CD4-positive, alpha-beta T cell treated with Interferon gamma for 1 hour (primary cell): ENCODE data around the gene NUCB1.
"Not testable (repeated sequence)": the region's sequence is repeated elsewhere in the genome, so short reads cannot be mapped to it uniquely, and the experiment has no call there.

ENCODE experiments used
- DNase-seq: peaks from one replicate; pipeline ENCODE4 v3.0.0-alpha.2; 2020

The NUCB1 gene

GRCh38 chr19:48874303-48875135 is 25.6 kb upstream of the NUCB1 start:
- DNase-seq: peak; percentile 59

GRCh38 chr19:48876043-48876981 is 23.8 kb upstream of the NUCB1 start:
- peak; percentile 51 for DNase-seq

DNA sequence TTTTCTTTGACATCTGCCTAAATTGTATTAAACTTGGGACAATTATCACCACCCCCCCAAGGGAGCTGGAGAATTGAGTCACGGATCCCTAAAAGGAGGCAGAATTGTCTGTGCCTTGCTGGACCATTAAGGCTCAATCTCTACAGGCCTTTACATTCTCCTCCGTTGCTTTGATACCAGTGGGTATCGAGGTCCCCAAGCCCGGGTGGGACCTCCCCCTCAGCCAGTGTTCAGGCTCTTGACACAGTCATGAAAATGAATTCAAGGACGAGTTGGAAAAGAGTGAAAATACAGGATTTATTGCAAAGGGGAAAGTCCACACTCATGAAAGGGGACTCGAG is 22.3 kb upstream of the NUCB1 start:
- no peak for DNase-seq

GRCh38 chr19:48878196-48879024 is 21.7 kb upstream of the NUCB1 start:
- peak; percentile 55 for DNase-seq

GRCh38 chr19:48879025-48879637 is 21.0 kb upstream of the NUCB1 start:
- no peak for DNase-seq

DNA sequence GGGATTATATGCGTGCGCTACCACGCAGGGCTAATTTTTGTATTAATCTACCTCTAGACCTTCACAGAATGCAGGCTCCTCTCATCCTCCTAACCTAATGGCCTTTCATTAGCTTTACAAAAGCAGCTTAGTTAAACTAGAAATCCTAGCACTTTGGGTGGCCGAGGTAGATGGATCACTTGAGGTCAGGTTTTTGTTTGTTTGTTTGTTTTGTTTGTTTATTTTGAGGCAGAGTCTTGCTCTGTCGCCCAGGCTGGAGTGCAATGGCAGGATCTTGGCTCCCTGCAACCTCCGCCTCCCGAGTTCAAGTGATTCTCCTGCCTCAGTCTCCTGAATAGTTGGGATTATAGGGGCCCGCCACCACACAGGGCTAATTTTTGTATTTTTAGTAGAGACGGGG is 20.4 kb upstream of the NUCB1 start:
- DNase-seq: not testable (repeated sequence)

- peak; percentile 40 for DNase-seq
These were observed 18.1 kb upstream of the NUCB1 start for GRCh38 chr19:48881741-48882657.

GRCh38 chr19:48883726-48884125 is 16.4 kb upstream of the NUCB1 start:
- no peak for DNase-seq

DNA sequence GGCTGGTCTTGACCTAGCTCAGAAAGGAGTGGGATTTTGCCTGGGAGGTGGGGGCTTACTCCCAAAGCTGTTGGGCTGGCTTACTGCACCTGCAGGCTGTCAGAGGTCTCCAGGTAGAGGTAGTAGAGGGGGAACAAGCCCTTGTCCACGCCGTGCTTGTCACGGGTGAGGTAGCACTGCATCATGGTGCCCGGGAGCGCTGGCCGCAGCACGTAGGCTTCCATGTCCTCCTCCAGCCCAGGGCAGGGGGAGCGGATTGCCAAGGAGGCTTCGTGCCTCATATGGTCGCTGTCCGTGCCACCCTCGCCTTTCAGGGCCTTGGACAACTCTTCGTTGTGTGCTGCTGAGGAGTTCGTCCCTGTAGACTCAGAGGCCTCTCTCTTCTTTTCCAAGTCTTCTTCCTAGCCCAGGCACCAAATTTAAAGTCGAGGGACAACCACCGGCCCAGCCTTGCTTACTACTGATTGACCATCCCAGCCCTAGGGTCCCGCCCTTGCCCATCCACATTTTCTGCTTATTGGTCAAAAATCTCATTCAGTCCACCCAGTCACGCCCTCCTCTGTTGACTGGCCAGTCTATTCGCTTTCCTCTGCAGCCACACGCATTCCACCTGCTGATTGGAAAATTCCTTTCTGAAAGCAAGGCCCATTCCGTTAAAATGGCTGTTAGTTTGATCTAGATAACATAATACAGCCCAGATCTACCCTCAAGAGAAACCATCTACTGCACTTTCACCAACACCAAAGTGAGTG is 12.1 kb upstream of the NUCB1 start:
- DNase-seq: no peak

DNA sequence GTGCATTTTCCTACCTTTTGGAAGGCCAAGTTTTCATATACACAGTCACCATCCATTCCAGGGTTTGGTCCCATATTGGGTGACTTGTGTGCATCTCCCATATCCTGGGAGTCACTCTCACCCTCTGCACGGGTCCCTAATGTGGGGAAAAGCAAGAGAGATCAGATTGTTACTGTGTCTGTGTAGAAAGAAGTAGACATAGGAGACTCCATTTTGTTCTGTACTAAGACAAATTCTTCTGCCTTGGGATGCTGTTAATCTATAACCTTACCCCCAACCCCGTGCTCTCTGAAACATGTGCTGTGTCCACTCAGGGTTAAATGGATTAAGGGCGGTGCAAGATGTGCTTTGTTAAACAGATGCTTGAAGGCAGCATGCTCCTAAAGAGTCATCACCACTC is 10.6 kb upstream of the NUCB1 start:
- DNase-seq: not testable (repeated sequence)

DNA sequence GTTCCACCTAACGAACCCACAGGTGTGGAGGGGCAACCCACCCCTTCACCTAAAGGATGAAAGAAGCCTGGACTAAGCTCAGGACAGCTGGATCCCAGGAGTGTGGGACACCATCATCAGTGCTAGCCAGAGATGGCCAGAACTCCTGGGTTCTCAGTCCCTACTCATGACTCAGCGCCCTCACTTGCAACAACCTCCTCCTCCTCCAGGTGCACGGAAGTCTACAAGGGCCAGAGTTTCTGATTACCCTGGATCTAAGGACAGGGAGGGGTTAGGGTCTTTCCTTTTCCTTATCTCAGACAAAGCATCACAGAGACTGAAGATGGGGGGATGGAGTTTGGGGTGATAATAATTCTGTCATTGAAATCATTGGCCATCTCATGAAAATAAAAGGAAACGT is 9.6 kb upstream of the NUCB1 start:
- DNase-seq: no peak

DNA sequence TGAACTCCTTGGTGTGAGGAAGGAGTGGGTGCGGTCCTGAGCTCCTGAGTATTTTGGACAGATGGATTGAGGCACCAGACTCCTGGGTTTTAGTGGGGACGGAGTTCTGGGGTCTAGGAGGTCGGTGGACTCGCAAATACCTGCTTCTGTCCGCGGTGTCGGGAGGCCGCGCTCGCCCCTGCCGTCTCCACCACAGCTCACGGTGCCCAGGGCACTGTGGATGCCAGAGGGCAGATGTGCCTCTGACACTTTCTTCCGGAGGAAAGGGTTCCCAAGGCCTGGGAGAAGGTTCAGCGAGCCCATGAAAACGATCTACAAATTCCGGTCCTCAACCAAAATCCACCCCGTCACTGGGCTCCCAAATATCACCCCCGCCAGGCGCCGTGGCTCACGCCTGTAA is 4.9 kb upstream of the NUCB1 start:
- DNase-seq: no peak

DNA sequence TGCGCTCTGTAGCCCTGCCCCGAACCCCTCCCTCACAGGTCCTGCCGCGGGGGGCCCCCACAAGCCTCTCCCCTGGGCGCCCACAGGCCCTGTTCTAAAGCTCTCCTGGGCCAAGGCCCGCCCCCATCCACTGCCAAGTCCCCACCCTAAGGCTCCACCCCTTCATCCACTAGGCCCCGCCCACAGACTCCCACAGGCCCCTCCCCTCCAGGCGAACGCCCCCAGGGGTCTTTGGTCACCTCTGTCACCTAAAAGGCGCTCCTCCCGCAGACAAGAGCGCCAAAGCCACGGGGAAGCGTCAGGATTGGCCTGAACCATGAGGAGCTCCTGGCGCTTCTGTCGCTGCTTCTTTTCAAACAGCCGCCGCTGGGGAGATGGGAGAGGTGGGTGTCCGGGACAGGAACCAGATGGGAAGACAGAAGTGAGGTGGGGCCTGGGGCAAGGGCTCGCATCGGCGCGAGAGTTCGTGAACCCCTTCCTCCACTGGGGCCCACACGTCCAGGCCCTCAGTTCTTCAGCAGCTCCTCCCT is 3.9 kb upstream of the NUCB1 start:
- DNase-seq: peak; percentile 65

- DNase-seq: no peak
These were observed 2.9 kb upstream of the NUCB1 start for GRCh38 chr19:48897181-48897580.

DNA sequence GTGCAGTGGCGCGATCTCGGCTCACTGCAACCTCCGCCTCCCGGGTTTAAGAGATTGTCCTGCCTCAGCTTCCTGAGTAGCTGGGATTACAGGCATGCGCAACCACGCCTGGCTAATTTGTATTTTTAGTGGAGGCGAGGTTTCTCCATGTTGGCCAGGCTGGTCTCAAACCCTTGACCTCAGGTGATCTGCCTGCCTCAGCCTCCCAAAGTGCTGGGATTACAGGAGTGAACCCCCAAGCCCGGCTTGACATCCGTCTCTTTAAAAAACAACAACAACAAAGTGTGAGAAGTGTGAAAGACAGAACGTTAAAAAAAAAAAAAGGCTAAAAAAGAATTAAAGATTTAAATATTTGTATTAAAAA is 744 bp upstream of the NUCB1 start:
- DNase-seq: not testable (repeated sequence)

- no peak for DNase-seq
These were observed 630 bp downstream of the NUCB1 start for GRCh38 chr19:48900477-48901406.

DNA sequence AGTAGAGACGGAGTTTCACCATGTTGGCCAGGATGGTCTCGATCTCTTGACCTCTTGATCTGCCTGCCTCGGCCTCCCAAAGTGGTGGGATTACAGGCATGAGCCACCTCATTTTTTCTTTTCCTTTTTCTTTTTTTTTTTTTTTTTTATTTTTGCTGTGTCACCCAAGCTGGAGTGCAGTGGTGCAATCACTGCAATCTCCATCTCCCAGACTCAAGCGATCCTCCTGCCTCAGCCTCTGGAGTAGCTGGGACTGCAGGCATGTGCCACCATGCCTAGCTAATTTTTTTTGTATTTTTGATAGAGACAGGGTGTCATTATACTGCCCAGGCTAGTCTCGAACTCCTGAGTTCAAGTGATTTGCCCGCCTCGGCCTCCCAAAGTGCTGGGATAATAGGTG is 2.2 kb downstream of the NUCB1 start:
- DNase-seq: not testable (repeated sequence)

DNA sequence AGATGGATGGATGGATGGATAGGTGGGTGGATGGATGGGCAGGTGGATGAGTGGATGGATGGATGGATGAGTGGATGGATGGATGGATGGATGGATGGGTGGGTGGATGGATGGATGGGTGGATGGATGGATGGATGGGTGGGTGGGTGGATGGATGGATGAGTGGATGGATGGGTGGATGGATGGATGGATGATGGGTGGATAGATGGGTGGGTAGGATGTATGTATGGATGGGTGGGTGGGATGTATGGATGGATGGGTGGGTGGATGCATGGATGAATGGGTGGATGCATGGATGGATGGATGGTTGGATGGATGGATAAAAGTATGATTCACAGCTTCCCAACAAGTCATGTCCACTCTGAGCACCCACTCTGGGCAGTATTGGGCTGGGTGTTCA is 3.7 kb downstream of the NUCB1 start:
- DNase-seq: not testable (repeated sequence)

GRCh38 chr19:48905664-48906063 is 5.6 kb downstream of the NUCB1 start:
- no peak for DNase-seq
